GM18499 (cell line): ENCODE results near the gene ARMC5.
A peak's percentile ranks its signal among the peaks of the same experiment; 100 is the strongest.
"Not testable (repeated sequence)": the region's sequence is repeated elsewhere in the genome, so short reads cannot be mapped to it uniquely, and the experiment has no call there.

Experiments
- ATAC-seq: cut with Tn5 transposase; IDR thresholded peaks from one replicate; pipeline ENCODE4 v1.9.1; 2021; ENCODE audit warnings: moderate number of reproducible peaks; ENCODE audit not compliant: insufficient read depth, unreplicated experiment

Gene ARMC5

DNA sequence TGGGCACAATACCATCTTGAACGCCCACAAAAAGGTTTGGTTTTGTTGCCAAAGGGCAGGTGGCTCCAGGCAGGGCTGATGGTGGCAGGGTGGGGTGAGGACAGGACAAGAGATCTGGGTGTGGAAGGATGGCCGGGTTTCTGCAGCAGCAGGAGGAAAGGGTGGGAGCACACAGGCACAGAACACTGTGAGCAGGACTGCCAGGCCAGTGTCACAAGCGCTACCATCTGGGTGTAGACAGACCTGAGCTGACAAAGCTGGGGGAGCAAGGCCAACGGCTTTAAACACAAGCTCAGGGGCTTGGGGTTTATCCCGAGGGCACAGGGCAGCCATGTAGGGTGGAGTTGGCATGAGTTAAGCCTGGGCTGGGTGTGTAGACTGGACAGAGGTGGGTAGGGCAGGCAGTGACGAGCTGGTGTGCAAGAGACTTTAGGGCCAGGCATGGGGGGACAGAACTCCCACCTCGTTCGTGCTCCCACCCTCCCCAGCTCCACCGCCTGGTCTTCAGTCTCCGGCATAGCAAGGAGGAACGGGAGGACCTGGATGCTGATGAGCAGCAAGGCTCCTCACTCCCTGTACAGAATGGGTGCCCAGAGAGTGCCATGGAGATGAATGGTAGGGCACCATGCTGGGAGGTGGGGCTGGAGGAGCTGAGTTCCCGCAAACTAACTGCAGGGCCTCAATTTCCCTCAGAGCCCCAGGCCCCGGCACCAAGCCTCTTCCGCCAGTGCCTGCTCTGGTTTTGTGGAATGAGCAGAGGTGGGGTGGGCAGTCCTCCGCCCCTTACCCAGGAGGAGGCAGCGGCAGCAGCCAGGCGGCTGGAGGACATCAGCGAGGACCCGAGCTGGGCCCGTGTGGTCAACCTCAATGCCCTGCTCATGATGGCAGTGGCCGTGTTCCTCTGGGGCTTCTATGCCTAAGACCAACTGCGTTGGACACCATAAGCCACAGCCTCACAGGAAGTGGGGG lies 30.6 kb downstream of the ARMC5 start:
- ATAC-seq, result no peak

DNA sequence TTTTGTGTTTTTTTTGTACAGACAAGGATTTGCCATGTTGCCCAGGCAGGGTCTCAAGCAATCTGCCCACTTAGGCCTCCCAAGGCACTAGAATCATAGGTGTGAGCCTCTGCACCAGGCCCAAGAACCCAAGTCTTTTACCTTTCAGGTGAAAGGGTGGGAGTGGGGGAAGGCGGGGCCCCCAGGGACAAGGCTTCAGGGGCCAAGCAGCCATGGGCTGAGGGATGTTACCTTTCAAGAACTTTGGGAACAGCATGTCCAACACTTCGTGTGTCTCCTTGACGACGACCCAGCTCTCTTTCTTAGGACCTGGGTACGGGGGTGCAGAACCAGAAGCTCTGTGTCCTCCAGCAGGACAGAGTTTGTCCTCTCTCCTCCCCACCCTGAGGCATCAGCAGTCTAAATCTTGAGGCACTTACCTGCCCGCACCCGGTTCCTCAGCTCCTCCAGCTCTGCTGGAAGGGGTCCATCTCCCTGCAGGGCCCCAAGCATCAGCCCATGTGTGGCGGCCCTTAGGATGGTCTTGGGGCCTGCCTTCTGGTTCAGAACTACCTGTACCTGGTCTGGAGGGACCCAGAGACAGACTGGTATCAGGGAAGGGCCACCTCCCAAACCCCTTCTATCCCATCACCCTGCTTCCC lies 32.6 kb downstream of the ARMC5 start:
- no peak for ATAC-seq

DNA sequence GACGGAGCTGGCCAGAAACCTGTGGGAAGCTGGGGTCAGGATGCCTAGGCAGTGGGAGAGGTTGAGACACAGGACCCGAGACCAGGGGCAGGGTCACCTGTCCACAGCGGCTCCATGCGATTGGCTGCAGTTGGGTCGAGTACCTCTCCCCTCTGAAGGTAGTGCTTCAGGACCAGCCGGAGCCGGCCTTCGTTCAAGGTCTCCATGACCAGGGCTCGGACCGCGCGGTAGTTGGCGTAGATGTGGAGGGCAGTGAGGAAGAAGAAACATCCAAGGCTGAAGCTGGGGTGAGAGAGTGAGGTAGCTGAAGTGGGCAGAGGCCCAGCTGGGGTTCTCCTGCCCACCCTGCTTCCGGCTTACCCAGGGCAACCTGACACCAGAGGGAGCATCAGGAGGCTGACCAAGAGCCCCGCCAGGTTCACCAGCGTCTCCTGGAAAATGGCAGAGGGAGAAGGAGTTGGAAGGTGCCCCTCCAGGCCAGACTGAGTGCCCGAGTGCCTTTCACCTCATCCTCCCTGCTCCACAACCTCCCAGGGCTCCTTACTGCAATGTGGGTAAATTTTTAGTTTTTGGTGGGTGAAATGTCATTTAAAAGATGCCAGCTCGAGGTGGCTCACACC lies 34.3 kb downstream of the ARMC5 start:
- ATAC-seq, result no peak

DNA sequence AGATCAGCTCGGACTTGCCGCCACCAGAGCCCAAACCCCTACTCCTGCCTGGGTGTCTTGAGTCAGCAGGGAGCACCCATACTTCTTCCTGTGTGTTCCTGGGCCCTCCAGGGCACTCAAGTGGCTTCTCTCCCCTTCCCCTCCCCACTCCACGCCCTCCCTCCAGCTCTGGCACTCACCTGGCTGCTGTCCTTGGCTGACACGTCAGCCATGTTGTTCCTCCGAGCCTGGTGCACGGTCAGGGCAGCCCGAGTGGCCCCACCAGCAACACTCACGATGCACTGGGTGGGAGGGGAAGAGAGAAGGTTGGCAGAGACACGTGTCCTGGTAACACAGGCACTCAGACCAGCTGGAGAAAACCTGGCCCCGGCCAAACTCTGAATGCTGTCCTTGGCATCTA lies 37.4 kb downstream of the ARMC5 start:
- ATAC-seq, result no peak

DNA sequence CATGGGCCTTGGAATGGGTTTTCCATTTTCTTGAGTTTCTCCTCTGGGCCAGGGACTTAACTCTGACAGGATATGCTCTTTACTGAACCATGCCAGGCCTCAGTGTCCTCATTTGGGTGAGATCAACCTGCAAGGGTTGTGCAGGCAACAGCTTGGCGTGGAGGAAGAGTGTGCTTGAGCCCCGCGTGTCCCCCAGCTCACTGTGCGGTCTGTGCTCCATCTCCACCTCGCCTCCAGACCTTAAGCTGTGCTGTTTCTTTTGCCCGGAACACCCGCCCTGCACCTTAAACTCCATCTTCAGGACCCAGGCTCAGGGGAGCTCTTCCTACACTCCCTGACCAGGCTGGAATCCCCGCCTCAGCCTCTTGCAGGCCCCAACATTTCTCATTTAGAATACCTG lies 39.2 kb downstream of the ARMC5 start:
- ATAC-seq, result no peak

DNA sequence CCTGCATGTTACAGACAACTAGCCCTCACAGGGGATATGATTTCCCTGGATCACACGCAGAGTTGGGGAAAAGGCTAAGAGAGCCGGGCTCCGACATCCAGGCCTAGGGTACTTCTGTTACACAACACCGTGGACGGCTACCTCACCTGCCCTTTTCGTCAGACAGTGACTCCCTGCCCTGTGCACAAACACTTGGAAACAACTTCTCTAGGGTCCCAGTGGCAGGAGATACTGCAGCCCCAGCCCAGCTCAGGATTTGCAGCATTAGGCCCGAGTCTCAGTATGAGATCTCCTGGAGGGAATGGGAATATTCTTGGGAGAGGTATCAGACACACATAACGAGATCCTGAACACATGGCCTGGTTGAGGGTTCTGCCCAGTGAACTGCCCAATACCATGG lies 40.6 kb downstream of the ARMC5 start:
- ATAC-seq, result no peak

DNA sequence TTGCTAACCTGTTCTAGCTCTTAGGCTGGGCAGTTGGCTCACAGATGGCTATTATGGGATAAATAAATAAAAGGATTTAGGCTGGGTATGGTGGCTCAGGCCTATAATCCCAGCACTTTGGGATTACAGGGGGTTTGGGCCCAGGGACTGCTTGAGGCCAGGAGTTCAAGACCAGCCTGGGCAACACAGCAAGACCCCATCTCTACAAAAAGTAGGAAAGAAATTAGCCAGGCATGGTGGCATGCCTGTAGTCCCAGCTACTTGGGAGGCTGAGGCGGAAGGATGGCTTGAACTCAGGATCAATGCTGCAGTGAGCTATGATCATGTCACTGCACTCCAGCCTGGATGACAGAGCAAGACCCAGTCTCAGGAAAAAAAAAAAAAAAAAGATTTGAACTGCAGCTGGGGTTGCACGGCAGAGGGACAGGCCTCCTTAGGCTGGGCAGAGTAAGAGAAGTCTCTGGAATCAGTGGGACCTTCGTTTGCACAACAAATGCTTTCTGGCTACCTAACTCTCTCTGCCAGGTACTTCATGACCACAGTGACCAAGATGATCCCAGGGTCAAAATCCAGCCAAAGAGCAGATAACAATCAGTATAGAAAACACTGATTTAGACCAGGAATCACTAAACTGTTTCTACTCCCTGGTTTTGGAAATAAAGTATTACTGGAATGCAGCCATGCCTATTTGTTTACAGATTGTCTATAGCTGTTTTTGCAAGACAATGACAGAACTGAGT lies 42.1 kb downstream of the ARMC5 start:
- ATAC-seq, result no peak

DNA sequence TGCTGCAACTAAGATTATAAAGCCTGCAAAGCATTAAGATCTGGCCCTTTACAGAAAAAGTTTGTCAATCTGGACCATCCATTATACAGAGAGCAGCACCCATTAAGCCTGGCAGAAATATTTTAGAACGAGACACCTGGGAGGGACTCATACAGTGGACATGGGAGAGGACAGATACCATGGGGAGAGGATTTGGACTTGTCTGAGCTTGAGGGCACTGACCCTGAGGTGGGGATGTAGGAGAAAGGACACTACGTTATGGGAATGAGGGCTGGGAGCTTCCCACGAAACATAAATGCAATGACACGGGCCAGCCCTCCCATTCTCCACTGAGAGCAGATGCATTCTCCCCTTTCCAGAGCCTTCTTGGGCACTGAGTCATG lies 42.7 kb downstream of the ARMC5 start:
- no peak for ATAC-seq

DNA sequence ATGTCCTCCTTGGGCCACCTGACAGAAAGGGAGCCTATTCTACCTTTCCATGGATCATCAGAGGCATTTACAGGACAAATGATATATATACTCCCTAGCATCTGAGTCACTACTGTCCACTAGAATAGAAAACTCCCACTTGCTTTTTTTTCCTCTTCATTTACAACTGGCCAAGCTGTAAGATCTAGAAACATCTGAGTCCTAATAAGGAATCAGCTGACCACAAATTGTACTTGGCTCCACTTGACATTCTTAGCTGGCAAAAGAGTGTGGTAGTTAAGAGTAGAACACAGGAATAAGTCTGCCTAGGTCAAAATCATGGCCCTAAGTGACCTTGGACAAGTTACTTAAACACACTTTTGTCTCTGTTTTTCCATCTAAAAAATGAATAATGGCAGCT lies 43.7 kb downstream of the ARMC5 start:
- ATAC-seq, result no peak

DNA sequence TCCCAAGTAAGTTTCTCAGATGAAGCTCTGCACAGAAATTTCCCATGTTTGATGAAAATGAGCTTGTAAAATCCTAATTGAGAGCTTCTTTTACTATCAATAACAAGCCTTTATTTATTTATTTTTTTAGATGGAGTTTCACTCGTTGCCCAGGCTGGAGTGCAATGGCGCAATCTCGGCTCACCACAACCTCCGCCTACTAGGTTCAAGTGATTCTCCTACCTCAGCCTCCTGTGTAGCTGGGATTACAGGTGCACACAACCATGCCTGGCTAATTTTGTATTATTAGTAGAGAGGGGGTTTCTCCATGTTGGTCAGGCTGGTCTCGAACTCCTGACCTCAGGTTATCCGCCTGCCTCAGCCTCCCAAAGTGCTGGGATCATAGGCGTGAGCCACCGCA lies 44.3 kb downstream of the ARMC5 start:
- ATAC-seq, result not testable (repeated sequence)

DNA sequence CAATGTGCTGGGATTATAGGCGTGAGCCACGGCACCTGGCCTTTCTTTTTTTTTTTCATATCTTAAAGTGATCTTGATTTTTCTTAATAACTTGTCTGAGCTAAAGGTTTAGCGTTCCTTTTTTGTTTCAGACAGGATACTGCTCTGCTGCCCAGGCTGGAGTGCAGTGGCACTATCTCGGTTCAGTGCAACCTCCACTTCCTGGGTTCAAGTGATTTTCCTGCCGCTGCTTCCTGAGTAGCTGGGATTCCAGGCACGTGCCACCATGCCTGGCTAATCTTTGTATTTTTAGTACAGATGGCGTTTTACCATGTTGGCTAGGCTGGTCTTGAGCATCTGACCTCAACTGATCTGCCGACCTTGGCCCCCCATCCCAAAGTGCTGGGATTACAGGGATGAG lies 44.9 kb downstream of the ARMC5 start:
- no peak for ATAC-seq

DNA sequence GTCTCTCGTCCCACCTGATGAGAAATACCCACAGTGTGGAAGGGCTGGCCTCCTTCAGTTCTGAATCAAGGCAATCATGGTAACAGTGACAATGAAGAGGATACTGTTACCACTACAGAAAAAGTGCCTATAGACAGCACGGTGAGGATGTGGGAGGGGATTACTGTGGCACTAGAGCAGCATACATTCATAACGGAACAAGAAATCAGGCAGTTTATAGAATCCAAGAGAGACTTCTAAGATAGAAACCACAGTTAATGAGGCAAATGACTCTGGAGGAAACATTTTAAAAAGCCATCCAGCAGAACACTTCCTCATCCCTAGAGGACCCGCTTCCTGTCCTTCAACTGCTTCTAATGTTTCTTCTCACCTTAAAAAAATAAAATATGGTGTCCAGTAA lies 46.2 kb downstream of the ARMC5 start:
- peak; percentile 42 for ATAC-seq

DNA sequence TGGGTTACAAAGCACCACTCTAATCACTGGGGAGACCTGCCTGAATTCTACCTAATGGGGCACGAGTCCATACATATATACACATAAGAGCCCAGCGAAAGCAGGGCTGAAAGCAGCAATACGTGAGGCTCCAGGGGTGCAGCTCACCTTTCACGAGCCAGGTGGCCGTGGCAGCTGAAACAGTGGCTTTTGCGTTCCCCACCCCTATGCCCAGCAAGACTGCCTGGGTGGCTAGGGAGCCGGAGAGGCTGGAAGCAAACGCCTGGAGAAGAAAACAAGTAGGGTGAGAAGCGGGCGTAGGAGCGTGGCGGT lies 48.3 kb downstream of the ARMC5 start:
- ATAC-seq, result no peak

DNA sequence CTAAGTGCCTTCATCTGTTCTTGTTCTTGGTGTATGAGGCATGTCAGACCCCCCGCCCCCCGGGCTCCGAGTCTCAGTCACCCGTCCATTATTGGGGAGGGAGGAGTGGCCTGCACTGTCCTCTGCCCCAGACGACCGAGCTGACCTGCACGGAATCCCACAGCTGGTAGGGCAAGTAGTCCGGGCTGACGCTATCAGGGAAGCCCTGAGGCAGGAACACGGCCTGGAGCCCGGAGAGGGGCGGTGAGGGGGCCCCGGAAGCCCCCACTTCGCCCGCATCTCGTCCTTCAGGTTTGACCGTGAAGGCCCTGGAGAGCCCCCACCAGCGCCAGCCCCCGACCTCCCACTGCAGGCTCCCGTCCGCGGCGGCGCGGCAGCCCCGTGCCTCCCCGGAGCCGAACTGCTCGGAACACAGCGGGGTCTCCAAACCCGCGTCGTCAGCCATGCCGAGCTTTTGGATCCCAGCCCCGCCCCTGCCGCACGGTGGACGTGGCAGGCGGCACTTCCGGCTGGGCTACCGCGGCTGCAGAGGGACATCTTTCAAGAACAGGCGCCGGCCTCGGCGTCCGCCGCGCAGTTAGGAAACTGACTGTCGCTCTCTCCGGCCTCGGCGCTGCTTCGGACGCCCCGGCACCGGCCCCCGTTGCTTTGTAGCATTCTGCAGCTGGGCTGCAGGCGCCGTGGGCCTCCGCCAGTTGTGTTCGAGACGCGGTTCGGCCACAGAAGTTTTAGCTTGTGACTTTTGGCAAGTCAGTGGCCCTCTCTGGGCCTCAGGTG lies 48.8 kb downstream of the ARMC5 start, which contains the start of gene RUSF1:
Gene RUSF1 (minus strand): TSS at position 463 of the 777 bp plus-strand sequence. CDS start 18 bp downstream, at position 445.
- peak; percentile 66 for ATAC-seq

DNA sequence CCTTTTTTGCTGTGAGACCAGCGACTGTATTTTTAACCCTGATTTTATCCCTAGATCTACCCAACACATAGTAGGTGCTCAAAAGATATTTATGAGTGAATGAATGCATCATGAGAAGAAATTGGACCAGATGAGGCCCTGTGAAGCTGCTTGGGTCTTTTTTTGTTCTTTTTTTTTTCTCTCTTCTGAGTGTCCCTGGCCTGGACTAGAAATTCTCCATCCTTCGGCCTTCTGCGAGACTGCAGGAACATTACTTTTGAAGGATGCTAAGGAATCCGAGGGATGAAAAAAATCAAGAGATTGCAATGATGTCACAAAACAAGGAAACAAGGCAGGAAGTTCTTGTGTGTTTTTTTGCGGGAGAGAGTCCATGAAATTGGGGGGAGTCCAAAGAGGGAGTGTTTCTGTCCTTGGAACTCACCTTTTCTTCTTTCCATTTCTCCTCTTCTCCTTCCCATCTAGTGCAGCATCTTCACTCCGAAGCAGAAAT lies 49.5 kb downstream of the ARMC5 start:
- ATAC-seq, result no peak

DNA sequence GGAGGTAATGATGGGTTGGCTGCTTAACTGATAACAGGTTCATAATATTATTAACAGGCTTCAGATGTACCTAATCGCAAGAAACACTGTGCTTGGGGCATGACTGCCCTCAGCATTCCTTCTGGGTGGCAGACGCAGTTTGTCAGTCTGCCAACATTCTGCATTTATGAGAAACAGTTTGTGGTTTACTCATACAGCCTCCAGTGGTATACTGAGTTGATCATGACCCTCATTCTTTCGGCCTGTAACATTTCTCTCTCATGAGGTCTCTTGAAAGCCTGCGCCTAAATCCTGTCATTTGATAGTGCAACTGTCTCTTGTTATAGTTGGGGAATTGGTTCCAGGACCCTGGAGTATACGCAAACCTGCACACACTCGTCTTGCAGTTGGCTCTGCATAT lies 53.8 kb downstream of the ARMC5 start:
- ATAC-seq, result no peak

DNA sequence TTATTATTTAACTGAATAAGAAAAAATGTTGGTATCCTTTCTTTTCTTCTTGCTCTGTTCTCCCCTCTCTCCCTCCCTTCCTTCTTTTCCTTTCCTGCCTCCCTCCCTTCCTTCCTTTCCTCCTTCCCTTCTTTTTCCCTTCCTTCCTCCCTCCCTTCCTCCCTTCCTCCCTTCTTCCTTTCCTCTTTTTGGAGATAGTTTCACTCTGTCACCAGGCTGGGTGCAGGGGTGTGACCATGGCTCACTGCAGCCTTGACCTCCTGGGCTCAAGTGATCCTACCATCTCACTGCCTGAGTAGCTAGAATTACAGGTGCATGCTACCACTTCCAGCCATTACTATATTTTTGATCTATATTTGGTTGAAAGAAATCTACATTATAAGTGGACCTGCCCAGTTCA lies 54.6 kb downstream of the ARMC5 start:
- ATAC-seq, result no peak
